OCI-LY3 (cell line): Measurements from ENCODE around the gene CNTN6.

Experiments used
- H2AFZ ChIP-seq: fragments of 200-600, 300-600 bp; shearing (Covaris generic); 2 replicates; pipeline ENCODE4 v1.6.0; 2014; ENCODE audit warnings: antibody characterized with exemption, low read depth, low read length
- H3K27ac ChIP-seq: fragments of 200-600, 300-600 bp; sonication (generic); 2 replicates; pipeline ENCODE4 v1.5.1; 2014; ENCODE audit warnings: mild to moderate bottlenecking, low read length, moderate library complexity, mixed read lengths
- H3K27me3 ChIP-seq: fragments of 200-600, 300-600 bp; sonication (generic); 2 replicates; pipeline ENCODE4 v1.6.1; 2014; ENCODE audit warnings: low read depth, low read length, mixed read lengths
- H3K36me3 ChIP-seq: fragments of 200-600, 300-600 bp; sonication (generic); replicated peaks from 2 replicates; pipeline ENCODE3; 2014; ENCODE audit warnings: low read depth, low read length, mixed read lengths
- H3K4me1 ChIP-seq: fragments of 300-600, 200-600 bp; sonication (generic); 2 replicates; pipeline ENCODE4 v1.6.1; 2014; ENCODE audit warnings: low read length, mixed read lengths
- H3K4me2 ChIP-seq: fragments of 200-600, 300-600 bp; sonication (generic); 2 replicates; pipeline ENCODE4 v1.6.1; 2014; ENCODE audit warnings: low read length, mixed read lengths
- H3K4me3 ChIP-seq: fragments of 300-600, 200-600 bp; sonication (generic); 2 replicates; pipeline ENCODE4 v1.5.1; 2014; ENCODE audit warnings: antibody characterized with exemption, mild to moderate bottlenecking, low read length, moderate library complexity
- H3K79me2 ChIP-seq: fragments of 300-600, 200-600 bp; shearing (Covaris generic); 2 replicates; pipeline ENCODE4 v1.6.1; 2014; ENCODE audit warnings: mild to moderate bottlenecking, low read length, mixed read lengths
- H3K9ac ChIP-seq: fragments of 300-600, 200-600 bp; shearing (Covaris generic); 2 replicates; pipeline ENCODE4 v1.6.0; 2014; ENCODE audit warnings: mild to moderate bottlenecking, low read length, moderate library complexity
- H3K9me3 ChIP-seq: fragments of 200-600, 300-600 bp; shearing (Covaris generic); 2 replicates; pipeline ENCODE4 v1.6.1; 2014; ENCODE audit warnings: low read length, mixed read lengths; ENCODE audit not compliant: insufficient read depth
- H4K20me1 ChIP-seq: fragments of 200-600, 300-600 bp; sonication (generic); 2 replicates; pipeline ENCODE4 v1.6.1; 2016; ENCODE audit warnings: low read length, mixed read lengths; ENCODE audit not compliant: insufficient read depth
- CTCF ChIP-seq: fragments of 200-600, 300-600 bp; sonication (generic); IDR thresholded peaks from 2 replicates; pipeline ENCODE4 v1.5.1; 2014; ENCODE audit warnings: antibody characterized with exemption, low read length, low read depth
- EZH2phosphoT487 ChIP-seq: fragments of 200-600 bp; shearing (Covaris generic); IDR thresholded peaks from 2 replicates; pipeline ENCODE4 v1.6.1; 2018; ENCODE audit warnings: antibody characterized with exemption, mixed run types, low read depth

CNTN6 gene

GRCh38 chr3:1147326-1147725 is 54.5 kb downstream of the CNTN6 start:
- H3K79me2 ChIP-seq = peaks cover 63% of the 10 kb centered on the region
- TF ChIP-seq EZH2phosphoT487 = no peak
- TF ChIP-seq CTCF = no peak

GRCh38 chr3:1147819-1148218 is 55.0 kb downstream of the CNTN6 start:
- peaks cover 27% of the 10 kb centered on the region for H3K4me1 ChIP-seq
- no peak overlapping the region for H3K9ac ChIP-seq
- H3K4me2 ChIP-seq = no peak overlapping the region
- no peaks in the 10 kb centered on the region for H3K9me3 ChIP-seq
- TF ChIP-seq EZH2phosphoT487 = no peak
- TF ChIP-seq CTCF = no peak
- H2AFZ ChIP-seq = no peak overlapping the region
- H3K27me3 ChIP-seq = no peaks in the 10 kb centered on the region
- H3K79me2 ChIP-seq = peaks cover 60% of the 10 kb centered on the region
- no peaks in the 10 kb centered on the region for H4K20me1 ChIP-seq
- H3K4me3 ChIP-seq = no peak overlapping the region
- H3K36me3 ChIP-seq = peaks cover 23% of the 10 kb centered on the region
- no peak overlapping the region for H3K27ac ChIP-seq

More at GRCh38 chr3:1147326-1147725, 54.5 kb downstream of the CNTN6 start:
- Histone ChIP-seq H3K36me3 (peaks cover 25% of the 10 kb centered on the region), H3K9ac (no peak overlapping the region), H4K20me1 (no peaks in the 10 kb centered on the region), H3K27ac (no peak overlapping the region), H3K9me3 (no peaks in the 10 kb centered on the region), H3K27me3 (no peaks in the 10 kb centered on the region), H3K4me2 (no peak overlapping the region), H2AFZ (no peak overlapping the region), H3K4me3 (no peak overlapping the region), H3K4me1 (peaks cover 27% of the 10 kb centered on the region)

- Histone ChIP-seq H3K27ac (no peak overlapping the region), H3K4me3 (no peak overlapping the region), H3K27me3 (no peaks in the 10 kb centered on the region), H3K9ac (no peak overlapping the region), H4K20me1 (peaks cover 7% of the 10 kb centered on the region), H2AFZ (no peak overlapping the region), H3K79me2 (peaks cover 33% of the 10 kb centered on the region), H3K36me3 (peaks cover 57% of the 10 kb centered on the region), H3K4me2 (no peak overlapping the region), H3K9me3 (no peaks in the 10 kb centered on the region), H3K4me1 (no peaks in the 10 kb centered on the region)
- TF ChIP-seq CTCF (no peak), EZH2phosphoT487 (no peak)
Observed at GRCh38 chr3:1164101-1164500, 71.3 kb downstream of the CNTN6 start.

- Histone ChIP-seq H4K20me1 (0 out of 2 replicates have a peak, but pooled peaks cover 5% of the 10 kb centered on the region), H3K9ac (no peak overlapping the region), H3K36me3 (peaks cover 32% of the 10 kb centered on the region), H3K9me3 (no peaks in the 10 kb centered on the region), H2AFZ (no peak overlapping the region), H3K4me1 (peaks cover 13% of the 10 kb centered on the region), H3K79me2 (peaks cover 36% of the 10 kb centered on the region), H3K27me3 (no peaks in the 10 kb centered on the region), H3K27ac (0 out of 2 replicates have a peak overlapping the region, but pooled peaks have one; percentile 23), H3K4me2 (no peak overlapping the region), H3K4me3 (no peak overlapping the region)
- TF ChIP-seq CTCF (no peak), EZH2phosphoT487 (no peak)
Observed at GRCh38 chr3:1171320-1171719, 78.5 kb downstream of the CNTN6 start.
